GM12865 (cell line): ENCODE data around the gene MACROH2A2.

Experiments used
- DNase-seq: peaks from one replicate; pipeline ENCODE4 v3.0.0; 2010; ENCODE audit warnings: low read depth
- H3K4me3 ChIP-seq: 2 replicates; pipeline ENCODE4 v1.5.1; 2011; ENCODE audit warnings: mild to moderate bottlenecking, low read depth, low read length, control low read depth
- TF ChIP-seq, protein P1 (sequence below): IDR thresholded peaks from 2 replicates; pipeline ENCODE4 v1.5.1; 2011; ENCODE audit warnings: low read length, control low read depth, low read depth, inconsistent platforms; ENCODE audit not compliant: insufficient read depth; ENCODE audit errors: missing control alignments

The MACROH2A2 gene

DNA sequence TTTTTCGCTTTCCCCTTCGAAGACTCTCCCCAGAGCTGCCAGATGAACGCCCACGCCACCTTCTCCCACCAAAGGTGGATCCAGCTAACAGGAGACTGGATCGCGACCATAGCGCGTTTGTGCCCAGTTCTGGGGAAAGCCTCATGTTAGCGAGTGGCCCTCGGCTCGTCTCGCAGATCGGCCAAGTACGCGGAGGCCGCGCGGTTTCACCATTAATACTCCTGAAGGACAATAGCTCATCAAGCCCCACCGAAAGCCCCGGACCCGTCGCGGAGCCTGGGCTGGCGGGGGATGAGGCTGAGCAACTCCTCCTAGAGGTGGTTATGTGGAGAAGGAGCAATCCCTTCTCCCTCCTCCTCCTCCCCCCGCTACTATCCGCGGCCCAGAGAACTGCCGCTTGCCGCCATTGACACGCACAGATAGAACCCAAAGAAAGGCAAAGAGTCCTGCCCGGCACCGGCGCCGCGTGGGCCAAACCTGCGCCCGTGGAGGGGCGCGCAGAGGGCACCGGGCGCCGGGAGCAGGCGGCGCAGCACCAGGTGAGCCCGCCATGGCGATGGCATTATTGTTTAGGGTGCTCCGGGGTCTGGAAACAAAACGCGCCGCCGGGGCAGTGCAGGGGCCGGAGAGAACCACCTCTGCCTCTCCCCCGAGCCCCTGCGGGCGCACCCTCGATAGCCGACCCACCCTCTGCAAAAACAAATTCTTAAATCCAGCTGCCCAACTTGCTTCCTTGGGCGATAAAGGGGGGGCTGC lies at the start of gene MACROH2A2:
Gene MACROH2A2, plus strand, starts transcription at position 385 of the 756 bp plus-strand sequence. CDS start 22,813 bp downstream, outside the sequence.
- DNase-seq, result no peak
- peak within 1 kb of the TSS; percentile 37 for H3K4me3 ChIP-seq
- TF ChIP-seq, protein P1, sequence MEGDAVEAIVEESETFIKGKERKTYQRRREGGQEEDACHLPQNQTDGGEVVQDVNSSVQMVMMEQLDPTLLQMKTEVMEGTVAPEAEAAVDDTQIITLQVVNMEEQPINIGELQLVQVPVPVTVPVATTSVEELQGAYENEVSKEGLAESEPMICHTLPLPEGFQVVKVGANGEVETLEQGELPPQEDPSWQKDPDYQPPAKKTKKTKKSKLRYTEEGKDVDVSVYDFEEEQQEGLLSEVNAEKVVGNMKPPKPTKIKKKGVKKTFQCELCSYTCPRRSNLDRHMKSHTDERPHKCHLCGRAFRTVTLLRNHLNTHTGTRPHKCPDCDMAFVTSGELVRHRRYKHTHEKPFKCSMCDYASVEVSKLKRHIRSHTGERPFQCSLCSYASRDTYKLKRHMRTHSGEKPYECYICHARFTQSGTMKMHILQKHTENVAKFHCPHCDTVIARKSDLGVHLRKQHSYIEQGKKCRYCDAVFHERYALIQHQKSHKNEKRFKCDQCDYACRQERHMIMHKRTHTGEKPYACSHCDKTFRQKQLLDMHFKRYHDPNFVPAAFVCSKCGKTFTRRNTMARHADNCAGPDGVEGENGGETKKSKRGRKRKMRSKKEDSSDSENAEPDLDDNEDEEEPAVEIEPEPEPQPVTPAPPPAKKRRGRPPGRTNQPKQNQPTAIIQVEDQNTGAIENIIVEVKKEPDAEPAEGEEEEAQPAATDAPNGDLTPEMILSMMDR, result no peak

DNA sequence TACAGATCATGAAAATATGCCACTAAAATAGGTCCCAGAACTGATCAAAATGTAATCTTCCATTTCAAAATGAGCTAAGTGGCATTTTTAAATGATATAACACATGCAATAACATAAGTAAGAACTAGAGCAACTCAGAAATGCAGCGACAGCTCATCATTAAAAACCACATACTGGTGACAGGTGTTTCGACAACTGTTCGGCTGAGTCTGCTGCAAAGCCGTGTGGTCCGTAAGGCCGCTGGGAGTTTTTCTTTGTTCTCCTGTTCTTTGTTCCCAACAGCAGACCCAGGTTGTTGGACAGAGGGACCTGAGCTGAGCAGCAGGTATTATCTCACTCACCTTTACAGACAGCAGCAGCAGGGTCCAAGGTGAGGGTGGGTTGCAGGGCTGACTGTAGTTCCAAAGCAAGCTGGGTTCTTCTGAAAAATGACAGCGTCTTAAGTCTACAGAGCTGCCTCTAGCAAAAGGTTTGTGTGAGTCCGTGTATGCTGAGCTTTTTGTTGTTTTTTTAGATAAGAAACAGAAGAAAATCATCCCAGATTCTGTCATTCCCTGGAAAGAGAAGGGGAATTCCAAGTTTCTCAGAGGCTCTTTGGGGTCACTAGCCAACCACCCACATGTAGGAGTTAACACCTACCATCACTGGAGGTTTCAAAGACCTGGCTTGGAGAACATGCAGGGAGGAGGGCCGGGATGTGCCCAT lies 45.4 kb upstream of the MACROH2A2 start:
- no peak overlapping the region for H3K4me3 ChIP-seq
- no peak for DNase-seq
- TF ChIP-seq, protein P1, result no peak

DNA sequence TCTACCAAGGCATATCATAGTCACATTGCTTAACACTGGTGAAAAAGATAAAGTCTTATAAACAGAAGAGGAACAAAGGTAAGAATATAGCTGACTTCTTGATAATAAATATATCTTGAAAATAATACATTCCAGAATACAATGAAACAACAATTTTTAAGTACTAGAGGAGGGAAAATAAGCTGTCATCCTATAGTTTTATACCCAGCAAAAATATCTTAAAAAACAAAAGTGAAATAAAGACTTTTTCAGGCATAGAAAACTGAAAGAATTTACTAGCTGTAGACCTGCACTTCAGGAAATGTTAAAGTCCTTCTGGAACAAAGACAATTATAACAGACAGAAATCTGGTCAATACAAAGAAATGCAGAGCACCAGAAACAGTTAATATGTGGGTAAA lies 21.4 kb upstream of the MACROH2A2 start:
- H3K4me3 ChIP-seq, result no peak overlapping the region
- DNase-seq, result no peak
- TF ChIP-seq, protein P1, result no peak

DNA sequence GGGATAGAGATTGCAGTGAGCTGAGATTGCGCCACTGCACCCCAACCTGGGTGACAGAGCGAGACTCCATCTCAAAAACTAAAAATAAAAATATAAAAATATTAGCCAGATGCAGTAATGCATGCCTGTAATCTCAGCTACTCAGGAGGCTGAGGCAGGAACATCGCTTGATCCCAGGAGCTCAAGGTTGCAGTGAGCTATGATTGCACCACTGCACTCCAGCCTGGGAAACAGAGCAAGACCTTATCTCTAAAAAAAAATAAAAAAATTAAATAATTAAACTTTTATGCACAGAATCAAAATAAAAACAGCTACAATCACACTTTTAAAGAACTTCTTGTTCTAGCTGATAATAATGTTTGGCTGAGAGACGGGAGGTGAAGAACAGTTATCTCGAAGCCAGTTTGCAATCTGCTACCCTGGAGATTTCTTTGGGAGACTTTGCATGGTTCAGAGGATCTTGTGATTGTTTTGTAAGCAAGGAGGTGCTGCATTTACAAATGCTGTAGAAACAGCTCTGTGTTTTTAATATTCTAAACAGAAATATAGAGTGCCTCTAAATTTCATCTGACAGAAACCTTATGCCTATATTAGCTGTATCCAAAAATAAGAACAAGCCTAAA lies 19.9 kb upstream of the MACROH2A2 start:
- DNase-seq, result no peak
- TF ChIP-seq, protein P1, result no peak
- no peak overlapping the region for H3K4me3 ChIP-seq

DNA sequence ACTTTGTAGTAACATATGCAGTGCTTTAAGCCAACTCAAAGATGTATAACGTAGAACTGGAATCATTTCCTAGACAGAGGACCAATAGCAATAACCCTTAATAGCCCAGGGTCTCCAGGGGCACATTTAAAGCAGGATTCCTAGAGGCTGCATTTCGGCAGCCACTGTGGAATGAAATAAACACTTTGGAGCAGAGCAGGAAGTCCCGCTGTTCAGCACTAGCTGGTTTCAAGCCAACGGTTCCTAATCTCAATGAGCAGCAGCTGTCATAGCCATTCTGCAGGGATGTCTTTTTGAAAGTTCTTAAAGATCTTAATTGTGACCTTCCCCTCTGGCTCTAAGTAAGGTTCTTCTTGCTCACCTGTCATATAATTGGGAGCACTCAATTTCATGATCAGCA lies 18.4 kb upstream of the MACROH2A2 start:
- H3K4me3 ChIP-seq, result no peak overlapping the region
- DNase-seq, result no peak
- TF ChIP-seq, protein P1, result no peak

DNA sequence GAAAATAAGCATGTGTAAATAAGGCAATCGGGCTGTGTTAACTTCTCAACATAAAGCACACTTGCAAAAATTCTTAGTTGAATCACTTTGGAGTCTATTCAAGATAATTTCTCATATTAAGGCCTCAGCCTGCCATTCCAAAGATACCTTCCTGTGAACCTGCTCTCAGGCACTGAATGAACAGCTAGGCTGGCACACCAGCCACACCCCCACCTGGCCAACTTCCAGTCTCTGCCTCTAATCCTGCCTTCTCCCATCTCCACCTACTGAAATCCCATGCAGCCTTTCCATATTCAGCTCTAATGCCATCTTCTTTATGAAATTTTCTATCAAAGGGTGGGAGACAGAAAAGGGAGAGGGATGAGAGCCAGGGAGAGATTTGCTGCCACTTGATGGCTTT lies 17.1 kb upstream of the MACROH2A2 start:
- TF ChIP-seq, protein P1, result no peak
- H3K4me3 ChIP-seq, result no peak overlapping the region
- no peak for DNase-seq
